Stimulated activated CD8-positive, alpha-beta memory T cell treated with anti-CD3 and anti-CD28 coated beads, Interleukin-12 subunit alpha, Interleukin-12 subunit beta, amount 100 ng/mL, for 24 hours (primary cell): ENCODE data around the gene NEUROD6.

Experiments used
- DNase-seq: peaks from one replicate; pipeline ENCODE4 v3.0.0-alpha.2; 2020; ENCODE audit errors: extremely low read depth

NEUROD6 gene

GRCh38 chr7:31333291-31333690, 7.2 kb downstream of the NEUROD6 start:
- no peak for DNase-seq

- DNase-seq = no peak
Measured at GRCh38 chr7:31327071-31327470, 13.5 kb downstream of the NEUROD6 start.

GRCh38 chr7:31326416-31326815, 14.1 kb downstream of the NEUROD6 start:
- DNase-seq = no peak

- DNase-seq = no peak
Measured at GRCh38 chr7:31323101-31323500, 17.4 kb downstream of the NEUROD6 start.

- no peak for DNase-seq
Measured at GRCh38 chr7:31320675-31321074, 19.9 kb downstream of the NEUROD6 start.

- no peak for DNase-seq
Measured at GRCh38 chr7:31318313-31318712, 22.2 kb downstream of the NEUROD6 start.

GRCh38 chr7:31316876-31317275, 23.6 kb downstream of the NEUROD6 start:
- no peak for DNase-seq

GRCh38 chr7:31315758-31316157, 24.8 kb downstream of the NEUROD6 start:
- DNase-seq = no peak

GRCh38 chr7:31314781-31315180, 25.7 kb downstream of the NEUROD6 start:
- no peak for DNase-seq

- DNase-seq = no peak
Measured at GRCh38 chr7:31312889-31313288, 27.6 kb downstream of the NEUROD6 start.

- no peak for DNase-seq
Measured at GRCh38 chr7:31311552-31311951, 29.0 kb downstream of the NEUROD6 start.

- DNase-seq = no peak
Measured at GRCh38 chr7:31310321-31310935, 30.1 kb downstream of the NEUROD6 start.

- DNase-seq = no peak
Measured at GRCh38 chr7:31309407-31309806, 31.1 kb downstream of the NEUROD6 start.

GRCh38 chr7:31308652-31309051, 31.9 kb downstream of the NEUROD6 start:
- no peak for DNase-seq

GRCh38 chr7:31307972-31308371, 32.6 kb downstream of the NEUROD6 start:
- DNase-seq = no peak

GRCh38 chr7:31305260-31305659, 35.3 kb downstream of the NEUROD6 start:
- no peak for DNase-seq

GRCh38 chr7:31304446-31304845, 36.1 kb downstream of the NEUROD6 start:
- DNase-seq = no peak

GRCh38 chr7:31302356-31302755, 38.2 kb downstream of the NEUROD6 start:
- no peak for DNase-seq

GRCh38 chr7:31299336-31299735, 41.2 kb downstream of the NEUROD6 start:
- DNase-seq = no peak

- no peak for DNase-seq
Measured at GRCh38 chr7:31290601-31291000, 49.9 kb downstream of the NEUROD6 start.
